GM18873 (cell line): ENCODE results near the gene CYTH1.

Experiments
- ATAC-seq: cut with Tn5 transposase; IDR thresholded peaks from one replicate; pipeline ENCODE4 v1.9.1; 2021; ENCODE audit warnings: mild to moderate bottlenecking, moderate library complexity, moderate number of reproducible peaks; ENCODE audit not compliant: unreplicated experiment, low FRiP score

CYTH1 gene

DNA sequence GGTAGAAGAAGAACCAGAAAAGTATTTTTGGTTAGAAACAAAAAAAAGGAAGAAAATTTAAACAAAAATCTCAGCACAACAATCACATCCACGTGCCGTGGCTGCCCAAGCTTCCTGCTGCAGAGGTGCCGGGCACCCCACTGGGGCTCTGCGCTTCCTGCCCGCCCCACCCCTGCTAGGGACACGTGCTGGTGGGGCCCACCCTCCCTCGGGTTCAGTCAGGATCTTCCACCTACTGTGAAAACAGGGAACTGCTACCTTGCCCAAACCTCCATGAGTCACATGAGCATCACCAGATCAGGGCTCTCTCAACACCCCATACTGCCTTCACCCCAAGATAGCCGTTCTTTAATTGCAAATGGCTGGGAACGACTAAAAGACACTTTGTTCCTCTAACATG, 24.4 kb upstream of the CYTH1 start:
- no peak for ATAC-seq

DNA sequence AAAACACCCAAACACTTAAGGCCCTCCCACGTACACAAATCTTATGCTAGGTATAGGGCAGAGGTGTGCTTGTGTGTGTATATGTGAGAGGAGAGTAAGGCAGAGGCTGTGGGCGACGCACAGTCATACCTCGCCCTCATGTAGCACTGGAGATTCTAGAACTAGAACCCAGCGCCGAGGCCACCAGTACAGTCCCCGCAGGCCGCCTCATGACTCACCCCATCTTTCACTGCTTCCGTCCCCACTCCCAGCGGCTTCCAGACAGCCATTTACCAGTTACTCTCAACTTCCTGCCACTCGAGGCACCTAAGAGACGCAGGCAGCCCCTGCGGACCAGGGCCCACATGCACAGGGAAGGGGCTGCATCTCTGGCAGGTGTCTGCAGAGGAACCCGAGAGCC, 23.2 kb upstream of the CYTH1 start:
- ATAC-seq: no peak

GRCh38 chr17:78804777-78805176, 22.7 kb upstream of the CYTH1 start:
- ATAC-seq: no peak

GRCh38 chr17:78803186-78803845, 21.2 kb upstream of the CYTH1 start:
- ATAC-seq: no peak

GRCh38 chr17:78802459-78802858, 20.4 kb upstream of the CYTH1 start:
- no peak for ATAC-seq

DNA sequence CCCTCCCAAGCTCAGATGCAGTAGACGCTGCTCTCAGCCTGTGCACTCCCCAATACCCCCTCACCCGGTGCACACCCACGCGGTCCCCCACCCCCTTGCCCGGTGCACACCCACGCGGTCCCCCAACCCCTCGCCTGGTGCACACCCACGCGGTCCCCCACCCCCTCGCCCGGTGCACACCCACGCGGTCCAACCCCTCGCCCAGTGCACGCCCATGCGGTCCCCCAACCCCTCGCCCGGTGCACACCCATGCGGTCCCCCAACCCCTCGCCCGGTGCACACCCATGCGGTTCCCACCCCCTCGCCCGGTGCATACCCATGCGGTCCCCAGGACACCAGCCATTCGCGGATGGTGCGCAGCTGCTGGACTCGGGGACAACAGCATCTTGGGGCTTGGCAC, 19.9 kb upstream of the CYTH1 start:
- ATAC-seq: no peak

- ATAC-seq: no peak
Measured at GRCh38 chr17:78800132-78800931, 18.3 kb upstream of the CYTH1 start.

DNA sequence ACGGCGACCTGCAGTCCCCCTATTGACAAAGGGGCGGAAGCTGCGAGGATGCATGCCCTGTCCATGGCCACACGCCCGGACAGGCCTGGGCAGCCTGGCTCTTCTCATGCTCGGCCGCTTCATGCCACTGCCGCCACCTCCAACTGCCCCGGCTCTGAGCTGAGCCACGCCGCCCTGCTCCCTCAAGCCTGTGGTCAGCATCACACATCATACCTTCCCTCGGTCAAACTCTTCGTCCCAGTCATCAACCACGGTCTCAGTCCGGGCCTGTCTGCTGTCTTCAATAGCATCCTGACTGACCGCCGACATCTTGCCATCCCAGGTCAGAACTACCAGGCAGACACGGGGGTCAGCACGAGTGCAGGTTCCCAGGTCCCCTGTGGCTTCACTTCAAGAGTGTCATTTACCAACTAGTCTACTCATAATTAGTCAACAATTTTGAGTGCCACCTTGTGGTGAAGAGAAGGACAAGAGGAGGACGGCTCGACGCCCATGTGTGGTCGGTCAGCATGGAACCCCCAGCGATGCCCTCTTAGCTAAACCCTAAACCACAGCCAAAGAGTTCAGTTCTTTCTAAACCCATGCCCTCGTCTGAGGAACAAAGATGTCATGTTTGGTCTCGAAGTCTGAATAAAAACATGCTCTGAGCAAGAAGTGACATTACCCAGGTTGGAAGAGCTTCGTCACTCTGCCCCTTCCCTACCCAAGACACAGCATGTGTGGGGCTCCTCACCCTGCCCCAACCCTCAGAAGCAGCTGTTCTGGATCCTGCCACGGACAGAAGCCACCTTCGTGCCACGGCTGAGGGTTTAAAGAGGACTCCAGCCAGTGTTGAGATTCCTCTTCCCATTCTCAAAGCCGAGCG, 16.9 kb upstream of the CYTH1 start:
- ATAC-seq: no peak

DNA sequence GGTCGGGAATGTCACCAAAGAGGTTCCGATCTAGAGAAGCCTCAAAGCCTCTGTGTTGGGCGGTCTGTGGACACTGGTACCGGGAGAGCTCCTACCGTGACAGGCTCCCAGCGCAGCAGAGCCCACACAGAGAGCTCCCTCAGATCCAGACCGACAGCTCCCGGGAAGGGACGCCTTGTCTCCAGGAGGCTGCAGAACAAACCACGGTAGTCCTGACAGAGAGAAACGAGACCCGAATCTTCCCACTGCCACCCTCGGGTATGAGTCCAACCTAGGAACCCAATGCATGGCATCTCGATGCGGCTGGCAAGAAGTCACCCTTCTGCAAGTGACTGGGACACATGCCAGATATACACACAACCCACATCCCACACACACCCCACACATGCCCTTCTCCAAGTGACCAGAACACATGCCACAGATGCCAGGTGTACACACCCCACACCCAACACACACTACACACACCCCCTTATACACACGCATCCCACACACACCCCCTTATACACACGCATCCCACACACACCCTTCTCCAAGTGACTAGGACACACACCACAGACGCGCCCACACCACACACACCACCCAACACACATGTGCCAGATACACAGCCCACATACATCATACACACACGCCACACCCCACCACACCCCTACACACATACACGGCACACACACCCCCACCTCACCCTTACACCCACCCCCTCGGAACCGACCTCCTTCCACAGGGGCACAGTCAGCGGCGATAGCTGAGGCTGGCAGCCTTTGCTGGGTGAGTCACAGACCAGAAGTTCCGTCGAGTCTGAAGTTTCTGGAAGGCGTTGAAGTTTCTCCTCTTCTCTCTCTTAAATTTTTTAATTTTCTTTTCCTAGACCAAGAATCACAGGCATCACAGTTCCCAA, 15.9 kb upstream of the CYTH1 start:
- ATAC-seq: no peak

GRCh38 chr17:78797213-78797612, 15.1 kb upstream of the CYTH1 start:
- no peak for ATAC-seq

- no peak for ATAC-seq
Measured at GRCh38 chr17:78796517-78796900, 14.4 kb upstream of the CYTH1 start.

DNA sequence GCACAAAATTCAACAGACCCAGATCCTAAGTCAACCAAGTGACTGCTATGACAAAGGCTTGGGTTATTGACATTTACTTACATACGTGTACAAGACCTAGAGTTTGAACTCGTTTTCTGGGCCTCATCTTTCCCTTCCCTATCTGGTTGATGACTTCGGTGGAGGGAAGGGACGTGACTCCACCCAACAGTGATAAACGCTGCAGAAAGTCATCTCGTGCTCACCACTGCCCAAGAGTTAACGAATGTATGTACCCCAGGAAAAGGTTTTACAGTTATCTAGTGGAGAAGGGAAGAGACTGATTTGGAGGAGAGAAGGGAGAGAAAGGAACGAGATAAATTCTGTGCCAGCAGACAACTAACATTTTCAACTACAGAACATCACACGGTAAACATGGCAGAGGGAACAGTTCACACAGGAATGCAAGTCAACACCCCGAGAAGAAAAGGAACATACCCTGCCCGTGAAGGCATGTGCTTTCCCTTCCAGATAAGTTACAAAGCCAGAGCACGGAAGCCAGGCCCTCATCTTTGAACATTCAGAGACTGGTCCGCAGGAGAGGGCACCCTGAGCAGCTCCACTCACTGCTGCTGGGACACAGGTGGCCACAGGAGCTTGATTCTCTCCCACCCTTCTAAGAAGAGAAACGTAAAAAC, 13.9 kb upstream of the CYTH1 start:
- no peak for ATAC-seq

DNA sequence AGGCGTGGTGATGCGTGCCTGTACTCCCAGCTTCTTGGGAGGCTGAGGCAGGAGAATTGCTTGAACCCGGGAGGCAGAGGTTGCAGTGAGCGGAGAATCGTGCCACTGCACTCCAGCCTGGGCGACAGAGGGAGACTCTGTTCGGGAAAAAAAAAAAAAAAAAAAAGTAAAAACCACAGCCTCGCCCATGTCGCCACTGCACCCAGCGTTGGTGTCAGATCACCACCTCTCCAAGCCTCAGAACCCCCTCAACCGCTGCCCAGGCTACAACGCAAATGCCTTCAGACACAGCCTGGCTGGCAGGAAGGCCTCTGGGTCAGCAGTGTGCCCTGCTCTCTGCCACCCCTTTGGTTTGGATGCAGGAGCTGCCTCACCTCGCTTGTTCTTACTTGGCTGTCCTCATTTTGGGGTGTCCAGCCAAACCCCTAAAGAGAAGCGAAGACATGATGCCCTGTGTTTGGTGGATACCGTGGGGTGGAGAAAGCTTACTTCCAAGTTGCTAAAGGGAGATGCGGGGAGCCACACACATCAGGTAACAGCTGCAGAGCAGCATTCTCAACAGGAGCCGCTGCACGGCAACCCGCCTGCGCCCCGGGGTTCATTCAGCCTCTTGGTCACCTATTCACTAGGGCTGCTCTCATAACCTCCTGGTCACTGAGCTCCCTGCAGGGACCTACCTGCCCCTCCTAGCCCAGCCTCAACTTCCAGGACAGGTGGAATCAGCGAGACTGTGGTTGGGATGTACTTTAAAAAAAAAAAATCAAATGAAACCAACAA, 13.0 kb upstream of the CYTH1 start:
- ATAC-seq: no peak

DNA sequence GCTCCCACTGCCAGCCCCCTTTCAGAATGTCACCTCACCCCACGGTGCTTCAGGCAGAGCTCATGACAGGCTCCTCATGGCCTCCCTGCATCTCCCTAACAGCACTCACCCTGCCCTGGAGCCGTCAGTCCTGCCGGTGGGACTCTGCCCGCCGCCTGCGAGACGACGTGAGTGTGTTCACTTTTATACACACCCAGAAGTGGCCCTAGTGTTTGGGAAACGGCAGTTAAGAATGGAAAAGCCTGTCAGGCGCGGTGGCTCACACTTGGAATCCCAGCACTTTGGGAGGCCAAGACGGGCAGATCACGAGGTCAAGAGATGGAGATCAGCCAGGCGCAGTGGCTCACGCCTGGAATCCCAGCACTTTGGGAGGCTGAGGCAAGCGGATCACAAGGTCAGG, 12.3 kb upstream of the CYTH1 start:
- no peak for ATAC-seq

- ATAC-seq: no peak
Measured at GRCh38 chr17:78793968-78794367, 11.9 kb upstream of the CYTH1 start.

GRCh38 chr17:78793415-78793814, 11.3 kb upstream of the CYTH1 start:
- ATAC-seq: no peak

GRCh38 chr17:78791840-78792709, 10.0 kb upstream of the CYTH1 start:
- no peak for ATAC-seq

DNA sequence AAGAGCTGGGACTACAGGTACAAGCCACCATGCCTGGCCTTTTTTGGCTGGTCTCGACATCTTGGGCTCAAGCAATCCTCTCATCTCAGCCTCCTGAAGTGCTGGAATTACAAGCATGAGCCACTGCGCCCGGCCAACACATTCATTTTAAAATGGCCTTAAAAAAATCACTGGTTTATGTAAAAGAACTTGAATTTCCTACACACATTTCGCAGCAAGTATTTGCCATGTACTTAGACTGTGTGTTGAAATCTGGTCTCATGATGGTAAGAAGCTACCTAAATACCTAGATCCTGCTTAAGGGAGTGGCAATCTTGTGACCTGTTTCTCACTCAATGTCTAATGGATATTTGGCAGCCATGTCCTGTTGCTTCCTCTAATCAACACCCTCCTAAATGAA, 8.5 kb upstream of the CYTH1 start:
- no peak for ATAC-seq
